Measurements from ENCODE around the gene PRKCH. TPM values are rescaled to one million over a fixed set of nuclear protein-coding genes. Genes with fewer than 3 reads are reported as not detected.

The PRKCH gene
- polyA plus RNA-seq, 6 donors from 2014 or later, result 0.59 to 2.8 (median 2.1) TPM

GRCh38 chr14:61488417-61489401 is 167.3 kb downstream of the PRKCH start:
- H3K4me1 Mint-ChIP-seq, result peaks cover 15 to 24% (median 19%) of the 10 kb centered on the region in 3 donors
- DNase-seq (no peak), ATAC-seq (ENCODE audit: low read depth in 2 of 2) (no peak)
- H3K4me3 Mint-ChIP-seq, result peak overlapping the region in 2 of 8 donors; percentile 0 to 53
- H3K9me3 Mint-ChIP-seq, result no peaks in the 10 kb centered on the region
- peak overlapping the region in 4 of 6 donors; percentile 24 to 79 (median 48) for H3K27ac Mint-ChIP-seq
- H3K36me3 Mint-ChIP-seq, result no peaks in the 10 kb centered on the region
- no peaks in the 10 kb centered on the region for H3K27me3 Mint-ChIP-seq

- ATAC-seq (ENCODE audit: low read depth in 2 of 2) (no peak), DNase-seq (no peak)
- no peaks in the 10 kb centered on the region for H3K27me3 Mint-ChIP-seq
- H3K9me3 Mint-ChIP-seq, result no peaks in the 10 kb centered on the region
- no peaks in the 10 kb centered on the region for H3K36me3 Mint-ChIP-seq
- H3K27ac Mint-ChIP-seq, result peak overlapping the region in 4 of 6 donors; percentile 48 to 79 (median 66)
- peak overlapping the region in 2 of 8 donors; percentile 20 to 53 for H3K4me3 Mint-ChIP-seq
- peaks cover 15 to 24% (median 21%) of the 10 kb centered on the region in 3 donors for H3K4me1 Mint-ChIP-seq
Measured at GRCh38 chr14:61489512-61489911, 168.1 kb downstream of the PRKCH start.

DNA sequence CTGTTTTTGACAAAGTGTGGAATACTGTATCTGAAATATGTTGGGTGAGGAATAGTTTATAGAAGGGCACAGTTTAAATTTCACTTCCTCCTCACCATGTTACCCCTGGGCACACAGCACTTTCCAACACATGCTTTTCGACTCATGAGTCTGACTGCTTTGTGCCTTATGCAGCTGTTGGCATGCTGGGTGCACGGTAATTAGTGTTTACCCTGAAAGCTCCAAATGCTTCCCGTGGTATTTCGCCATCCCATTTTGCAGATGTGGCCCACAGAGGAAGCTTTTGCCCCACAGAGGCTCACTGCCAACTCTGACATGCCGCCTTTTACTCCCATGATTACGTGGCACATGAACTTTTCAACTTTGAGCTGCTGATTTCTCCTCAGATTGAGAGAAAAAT is 168.6 kb downstream of the PRKCH start:
- peak overlapping the region in 4 of 6 donors; percentile 48 to 92 (median 66) for H3K27ac Mint-ChIP-seq
- H3K36me3 Mint-ChIP-seq, result no peaks in the 10 kb centered on the region
- peak overlapping the region in 5 of 8 donors; percentile 19 to 67 (median 48) for H3K4me3 Mint-ChIP-seq
- peak; percentile 86 to 87 for ATAC-seq (ENCODE audit: low read depth in 2 of 2)
- no peak for DNase-seq
- H3K9me3 Mint-ChIP-seq, result no peaks in the 10 kb centered on the region
- peaks cover 17 to 24% (median 22%) of the 10 kb centered on the region in 3 donors for H3K4me1 Mint-ChIP-seq
- H3K27me3 Mint-ChIP-seq, result no peaks in the 10 kb centered on the region

DNA sequence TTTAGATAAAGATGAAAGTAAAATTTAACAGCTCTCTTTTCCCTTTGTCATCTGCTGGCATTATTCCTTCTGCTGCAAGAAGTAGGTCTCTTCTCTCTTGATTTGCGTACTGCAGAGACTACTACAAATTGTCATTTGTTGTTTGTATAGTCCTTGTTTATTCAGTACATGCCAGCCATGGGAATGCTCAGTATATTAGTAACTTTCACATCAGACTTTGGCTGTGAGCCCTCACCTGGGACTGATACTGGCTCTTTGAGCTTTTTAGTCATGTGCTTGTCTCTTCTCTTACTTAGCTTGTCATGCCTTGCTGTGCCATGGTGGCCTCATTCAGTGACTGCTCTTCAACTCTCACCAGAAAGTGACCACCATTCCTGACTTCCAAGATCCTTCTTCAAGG is 169.8 kb downstream of the PRKCH start:
- Mint-ChIP-seq H3K4me3 (no peak overlapping the region), H3K27ac (no peak overlapping the region)
- no peak for ATAC-seq (ENCODE audit: low read depth in 2 of 2)

DNA sequence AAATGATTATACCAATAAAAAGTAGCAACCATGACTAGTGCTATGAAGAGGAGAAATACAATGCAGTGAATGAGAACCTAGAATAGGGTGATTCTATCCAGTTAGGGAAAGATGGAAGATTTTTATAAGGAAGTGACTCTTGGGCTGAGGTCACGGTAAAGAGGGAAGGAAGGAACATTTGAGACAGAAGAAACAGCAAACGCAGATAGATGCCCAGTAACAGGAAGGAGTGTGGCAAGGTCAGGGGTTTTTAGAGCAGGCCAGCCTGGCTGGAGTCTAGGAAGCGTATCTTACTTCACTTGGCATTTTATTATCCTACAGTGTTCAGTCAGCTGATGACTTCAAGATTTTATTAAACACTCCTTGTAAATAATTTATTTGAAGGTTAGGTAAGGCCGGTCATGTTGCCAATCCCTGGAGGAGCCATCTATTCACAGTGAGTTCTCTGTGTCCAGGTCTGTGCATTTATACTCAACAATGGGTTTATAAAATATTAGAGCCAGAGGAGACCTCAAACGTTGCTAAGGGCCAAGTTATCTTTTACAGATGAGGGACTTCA is 170.6 kb downstream of the PRKCH start:
- Mint-ChIP-seq H3K9me3 (no peaks in the 10 kb centered on the region), H3K4me1 (peaks cover 19 to 26% (median 20%) of the 10 kb centered on the region in 3 donors), H3K36me3 (peaks cover 0 to 4% of the 10 kb centered on the region in 2 donors), H3K27ac (no peak overlapping the region), H3K4me3 (no peak overlapping the region), H3K27me3 (no peaks in the 10 kb centered on the region)
- DNase-seq, result no peak
- ATAC-seq (ENCODE audit: low read depth in 2 of 2), result no peak

More for the DNA sequence above, 169.8 kb downstream of the PRKCH start:
- H3K9me3 Mint-ChIP-seq, result no peaks in the 10 kb centered on the region
- no peaks in the 10 kb centered on the region for H3K27me3 Mint-ChIP-seq
- no peak for DNase-seq
- H3K36me3 Mint-ChIP-seq, result peaks cover 0 to 4% of the 10 kb centered on the region in 2 donors
- peaks cover 26 to 28% (median 26%) of the 10 kb centered on the region in 3 donors for H3K4me1 Mint-ChIP-seq

DNA sequence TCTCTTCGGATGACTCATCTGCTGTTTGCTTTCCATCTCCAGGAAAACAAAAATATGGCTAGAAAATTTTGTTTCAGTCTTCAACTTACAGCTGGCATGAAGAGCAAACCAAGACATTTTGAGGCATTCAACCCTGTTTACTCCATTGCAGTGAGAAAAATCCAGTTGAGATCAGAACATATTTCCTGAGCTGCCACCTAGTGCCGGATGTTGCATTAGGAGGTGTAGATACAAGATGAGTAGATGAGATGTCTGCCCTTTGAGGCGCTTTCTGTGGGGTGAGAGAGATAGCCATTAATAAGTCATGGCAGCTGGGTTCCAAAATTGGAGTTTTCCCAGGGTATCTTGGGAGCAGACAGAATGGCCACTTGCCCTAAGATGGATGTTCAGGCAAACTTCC is 171.1 kb downstream of the PRKCH start:
- no peaks in the 10 kb centered on the region for H3K9me3 Mint-ChIP-seq
- H3K27ac Mint-ChIP-seq, result no peak overlapping the region
- DNase-seq (no peak), ATAC-seq (ENCODE audit: low read depth in 2 of 2) (no peak)
- peaks cover 0 to 4% of the 10 kb centered on the region in 2 donors for H3K36me3 Mint-ChIP-seq
- no peaks in the 10 kb centered on the region for H3K27me3 Mint-ChIP-seq
- no peak overlapping the region for H3K4me3 Mint-ChIP-seq
- peaks cover 14 to 21% (median 15%) of the 10 kb centered on the region in 3 donors for H3K4me1 Mint-ChIP-seq

- Mint-ChIP-seq H3K27ac (no peak overlapping the region), H3K4me3 (no peak overlapping the region), H3K9me3 (no peaks in the 10 kb centered on the region), H3K36me3 (peaks cover 0 to 4% of the 10 kb centered on the region in 2 donors), H3K27me3 (no peaks in the 10 kb centered on the region), H3K4me1 (peaks cover 10 to 19% (median 13%) of the 10 kb centered on the region in 3 donors)
- ATAC-seq (ENCODE audit: low read depth in 2 of 2) (no peak), DNase-seq (no peak)
Measured at GRCh38 chr14:61493239-61493638, 171.9 kb downstream of the PRKCH start.

DNA sequence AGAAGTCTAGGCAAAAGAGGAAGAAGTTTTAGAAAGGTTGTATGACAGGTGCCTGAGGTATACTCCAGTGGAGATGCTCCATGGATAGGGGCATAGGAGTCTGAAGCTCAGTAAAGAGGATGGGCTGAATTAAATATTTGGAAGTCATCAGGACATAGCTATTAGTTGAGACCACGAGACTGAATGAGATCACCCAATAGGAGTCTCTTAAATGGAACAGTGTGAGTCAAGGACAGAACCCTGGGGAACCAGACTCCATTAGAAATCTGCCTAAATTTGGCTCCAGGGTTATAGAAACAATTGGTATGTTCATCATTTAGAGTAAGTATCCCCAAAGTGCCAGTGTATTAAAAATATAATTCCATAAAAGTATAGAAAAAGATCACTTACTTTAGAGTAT is 172.6 kb downstream of the PRKCH start:
- no peak for DNase-seq
- no peak overlapping the region for H3K27ac Mint-ChIP-seq
- H3K27me3 Mint-ChIP-seq, result no peaks in the 10 kb centered on the region
- ATAC-seq (ENCODE audit: low read depth in 2 of 2), result no peak
- peaks cover 13 to 26% (median 17%) of the 10 kb centered on the region in 3 donors for H3K4me1 Mint-ChIP-seq
- H3K4me3 Mint-ChIP-seq, result no peak overlapping the region
- no peaks in the 10 kb centered on the region for H3K9me3 Mint-ChIP-seq
- peaks cover 0 to 4% of the 10 kb centered on the region in 2 donors for H3K36me3 Mint-ChIP-seq

DNA sequence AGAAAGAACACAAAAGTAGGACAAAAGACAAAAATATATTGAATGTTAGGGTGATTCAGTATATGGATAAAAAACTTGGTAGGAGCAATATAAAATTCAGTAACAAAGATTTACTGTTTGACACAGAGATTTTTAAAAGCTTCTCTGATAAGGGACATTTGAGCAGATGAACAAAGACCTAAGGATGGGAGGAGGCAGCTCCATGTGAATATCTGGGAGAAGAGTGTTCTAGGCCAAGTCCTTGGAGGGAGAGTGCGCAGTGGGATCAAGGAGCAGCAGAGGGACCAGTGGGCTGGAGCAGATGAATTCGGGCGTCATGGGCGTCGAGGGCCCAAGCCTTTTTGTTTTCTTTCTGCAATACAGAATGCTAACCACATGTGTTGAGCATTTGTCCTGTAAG is 174.4 kb downstream of the PRKCH start:
- H3K27me3 Mint-ChIP-seq, result no peaks in the 10 kb centered on the region
- H3K36me3 Mint-ChIP-seq, result peaks cover 0 to 4% of the 10 kb centered on the region in 2 donors
- peak overlapping the region in 2 of 6 donors; percentile 4 to 7 for H3K27ac Mint-ChIP-seq
- peak overlapping the region in 1 of 8 donors; percentile 50 for H3K4me3 Mint-ChIP-seq
- peaks cover 12 to 35% (median 34%) of the 10 kb centered on the region in 3 donors for H3K4me1 Mint-ChIP-seq
- DNase-seq, result no peak
- ATAC-seq (ENCODE audit: low read depth in 2 of 2), result no peak
- no peaks in the 10 kb centered on the region for H3K9me3 Mint-ChIP-seq

DNA sequence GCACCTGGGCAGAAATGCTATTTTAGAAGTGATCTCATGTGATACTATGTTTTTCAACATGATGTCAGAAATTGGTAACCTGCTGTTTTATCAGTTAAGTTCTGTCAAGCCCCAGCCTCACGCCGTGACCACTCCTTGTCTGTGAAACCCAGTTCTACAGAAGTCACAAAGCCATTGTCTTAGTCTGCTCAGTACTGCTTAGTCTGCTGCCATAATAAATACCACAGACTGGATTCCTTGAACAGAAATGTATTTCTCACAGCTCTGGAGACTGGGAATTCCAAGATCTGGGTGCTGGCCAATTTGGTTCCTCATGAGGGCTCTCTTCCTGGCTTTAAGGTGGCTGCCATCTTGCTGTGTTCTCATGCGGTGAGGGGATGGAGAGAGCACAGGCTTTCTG is 176.9 kb downstream of the PRKCH start:
- Mint-ChIP-seq H3K27ac (peak overlapping the region in 1 of 6 donors; percentile 38), H3K4me3 (no peak overlapping the region), H3K9me3 (no peaks in the 10 kb centered on the region), H3K36me3 (peaks cover 0 to 4% of the 10 kb centered on the region in 2 donors), H3K27me3 (no peaks in the 10 kb centered on the region), H3K4me1 (peaks cover 35 to 59% (median 59%) of the 10 kb centered on the region in 3 donors)
- DNase-seq, result no peak
- ATAC-seq (ENCODE audit: low read depth in 2 of 2), result no peak

DNA sequence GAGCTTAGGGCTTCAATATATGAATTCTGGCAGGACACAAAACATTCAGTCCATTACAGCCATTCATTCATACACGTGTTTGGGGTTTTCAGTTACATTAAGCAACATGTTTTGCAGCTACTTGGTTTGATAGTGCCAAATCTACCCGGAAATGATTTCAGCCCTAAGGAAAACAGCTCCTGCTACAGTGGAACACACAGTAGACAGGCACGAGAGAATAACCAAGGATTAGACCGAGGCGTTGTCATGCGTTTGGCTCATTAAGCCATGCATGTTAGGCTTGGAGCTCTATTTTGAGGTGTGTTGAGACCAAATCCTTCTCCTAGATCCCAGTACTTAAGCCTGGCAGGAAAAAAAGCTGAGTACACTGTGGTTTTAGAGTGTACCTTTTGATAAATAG is 177.4 kb downstream of the PRKCH start:
- H3K9me3 Mint-ChIP-seq, result no peaks in the 10 kb centered on the region
- peak overlapping the region in 2 of 6 donors; percentile 38 to 99 for H3K27ac Mint-ChIP-seq
- peaks cover 0 to 4% of the 10 kb centered on the region in 2 donors for H3K36me3 Mint-ChIP-seq
- H3K27me3 Mint-ChIP-seq, result no peaks in the 10 kb centered on the region
- DNase-seq, result no peak
- ATAC-seq (ENCODE audit: low read depth in 2 of 2), result no peak
- peaks cover 40 to 64% (median 64%) of the 10 kb centered on the region in 3 donors for H3K4me1 Mint-ChIP-seq
- H3K4me3 Mint-ChIP-seq, result no peak overlapping the region

DNA sequence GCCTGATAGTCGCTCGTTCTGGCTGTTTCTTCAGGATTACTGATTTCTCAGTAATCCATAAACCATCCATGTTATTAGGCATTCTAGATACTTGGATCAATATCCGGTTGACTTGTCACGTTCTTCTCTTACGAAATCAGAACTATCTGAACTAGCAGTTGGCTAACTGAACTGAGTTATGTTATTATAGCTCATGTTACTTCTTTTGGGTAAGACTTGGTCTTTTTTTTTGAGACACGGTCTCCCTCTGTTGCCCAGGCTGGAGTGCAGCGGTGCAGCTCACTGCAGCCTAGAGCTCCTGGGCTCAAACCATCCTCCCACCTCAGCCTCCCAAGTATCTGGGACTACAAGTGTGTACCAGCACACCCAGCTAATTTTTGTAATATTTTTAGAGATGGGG is 178.6 kb downstream of the PRKCH start:
- Mint-ChIP-seq H3K4me3 (peak overlapping the region in 1 of 8 donors; percentile 40), H3K36me3 (peaks cover 0 to 4% of the 10 kb centered on the region in 2 donors), H3K9me3 (peaks cover 0 to 6% (median 0%) of the 10 kb centered on the region in 7 donors), H3K4me1 (peaks cover 44 to 73% (median 71%) of the 10 kb centered on the region in 3 donors), H3K27ac (peak overlapping the region in 2 of 6 donors; percentile 94 to 99), H3K27me3 (no peaks in the 10 kb centered on the region)
- no peak for DNase-seq
- ATAC-seq (ENCODE audit: low read depth in 2 of 2), result no peak

DNA sequence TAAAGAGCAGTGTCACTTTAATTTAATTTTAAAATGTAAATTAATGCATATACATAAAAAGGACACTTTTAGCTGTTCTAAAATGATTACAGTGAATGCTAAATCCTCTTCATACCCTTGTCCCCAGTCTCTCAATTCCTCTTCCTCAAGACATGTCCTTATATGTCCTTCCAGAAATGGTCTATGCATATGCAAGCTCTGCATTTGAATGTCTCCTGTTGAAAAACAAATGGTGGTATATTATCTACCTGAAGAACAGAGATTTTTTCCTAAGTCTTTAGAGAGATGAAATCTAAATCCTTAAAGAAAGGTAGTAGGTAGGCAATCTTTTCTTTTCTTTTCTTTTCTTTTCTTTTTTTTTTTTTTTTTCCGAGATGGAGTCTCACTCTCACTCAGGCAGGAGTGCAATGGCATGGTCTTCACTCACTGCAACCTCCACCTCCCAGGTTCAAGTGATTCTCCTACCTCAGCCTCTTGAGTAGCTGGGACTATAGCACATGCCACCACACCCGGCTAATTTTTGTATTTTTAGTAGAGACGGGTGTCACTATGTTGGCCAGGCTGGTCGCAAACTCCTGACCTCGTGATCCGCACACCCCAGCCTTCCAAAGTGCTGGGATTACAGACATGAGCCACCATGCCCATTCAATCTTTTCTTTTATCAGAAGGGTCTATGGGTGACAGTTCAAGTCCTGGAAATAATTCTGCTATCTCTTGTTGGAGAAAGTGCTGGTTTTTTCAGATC is 180.5 kb downstream of the PRKCH start:
- ATAC-seq (ENCODE audit: low read depth in 2 of 2) (no peak), DNase-seq (no peak)
- H3K27ac Mint-ChIP-seq, result peak overlapping the region; percentile 97 to 99 (median 98)
- no peaks in the 10 kb centered on the region for H3K27me3 Mint-ChIP-seq
- peaks cover 0 to 7% (median 0%) of the 10 kb centered on the region in 7 donors for H3K9me3 Mint-ChIP-seq
- H3K4me1 Mint-ChIP-seq, result peaks cover 48 to 85% (median 69%) of the 10 kb centered on the region in 3 donors
- no peaks in the 10 kb centered on the region for H3K36me3 Mint-ChIP-seq
- peak overlapping the region in 5 of 8 donors; percentile 21 to 85 (median 74) for H3K4me3 Mint-ChIP-seq
